ENCODE measurements around the gene LRRC57. TPM values are rescaled to one million over a fixed set of nuclear protein-coding genes. Genes with fewer than 3 reads are reported as not detected.

LRRC57 gene
- total and polyA plus RNA-seq, 2 of the 13 experiments (the other 11 are each of a cell fraction or from before 2014, with no cell fraction given), result 5.8 to 14.8 TPM

DNA sequence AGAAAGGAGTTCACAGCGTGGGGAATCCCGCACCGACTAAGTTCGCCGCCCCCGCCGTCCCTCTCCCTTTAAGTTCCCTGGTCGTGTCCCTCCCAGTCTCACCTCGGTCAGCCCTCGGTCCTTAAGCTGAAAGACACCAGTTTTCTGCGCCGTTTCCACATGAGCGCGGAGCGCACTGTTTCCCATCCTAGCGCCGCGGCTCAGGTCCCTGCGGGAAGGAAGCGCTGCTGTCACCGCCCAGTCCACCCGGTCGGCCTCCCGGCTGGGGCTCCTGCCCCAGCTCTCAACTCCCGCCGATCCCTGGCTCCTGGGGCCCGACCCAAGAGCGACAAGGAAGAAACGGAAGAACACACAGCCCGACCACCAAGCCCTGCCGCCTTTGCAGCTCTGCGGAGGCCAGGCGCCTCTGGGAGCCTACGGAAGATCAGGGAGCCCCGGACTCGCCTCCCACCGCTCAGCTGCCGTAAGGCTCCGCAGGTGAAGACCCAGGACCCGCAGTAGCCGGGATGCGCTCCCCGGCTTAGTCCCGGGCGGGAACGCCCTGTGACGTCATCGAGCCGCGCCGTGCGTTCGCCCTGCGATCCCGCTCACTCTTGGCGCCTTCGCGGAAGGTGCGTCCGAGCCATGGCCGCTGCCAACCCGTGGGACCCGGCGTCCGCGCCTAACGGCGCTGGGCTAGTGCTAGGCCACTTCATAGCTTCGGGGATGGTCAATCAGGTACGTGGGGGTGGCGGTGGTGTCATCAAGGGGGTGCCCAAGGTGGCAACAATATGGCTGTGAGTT, at the start of gene LRRC57, which contains the start of gene HAUS2 (continued):
- no peak for TF ChIP-seq ZNF615 (CRISPR knock-in tag; IDR thresholded peaks at IDR 0.05; ENCODE audit: borderline replicate concordance)
- TF ChIP-seq GATAD1 (CRISPR knock-in tag; IDR thresholded peaks at IDR 0.05), result peak; percentile 97
- TF ChIP-seq ZSCAN9 (CRISPR knock-in tag; IDR thresholded peaks at IDR 0.05; ENCODE audit: borderline replicate concordance), result peak; percentile 71
- peak; percentile 63 for TF ChIP-seq ZNF543 (CRISPR knock-in tag; IDR thresholded peaks at IDR 0.05)
- peak; percentile 46; the same call in 1 of the 2 replicates for TF ChIP-seq ZFP36L1 (CRISPR knock-in tag; IDR thresholded peaks at IDR 0.05)
- TF ChIP-seq XBP1 (CRISPR knock-in tag; IDR thresholded peaks at IDR 0.05), result no peak
- TF ChIP-seq, protein P1, sequence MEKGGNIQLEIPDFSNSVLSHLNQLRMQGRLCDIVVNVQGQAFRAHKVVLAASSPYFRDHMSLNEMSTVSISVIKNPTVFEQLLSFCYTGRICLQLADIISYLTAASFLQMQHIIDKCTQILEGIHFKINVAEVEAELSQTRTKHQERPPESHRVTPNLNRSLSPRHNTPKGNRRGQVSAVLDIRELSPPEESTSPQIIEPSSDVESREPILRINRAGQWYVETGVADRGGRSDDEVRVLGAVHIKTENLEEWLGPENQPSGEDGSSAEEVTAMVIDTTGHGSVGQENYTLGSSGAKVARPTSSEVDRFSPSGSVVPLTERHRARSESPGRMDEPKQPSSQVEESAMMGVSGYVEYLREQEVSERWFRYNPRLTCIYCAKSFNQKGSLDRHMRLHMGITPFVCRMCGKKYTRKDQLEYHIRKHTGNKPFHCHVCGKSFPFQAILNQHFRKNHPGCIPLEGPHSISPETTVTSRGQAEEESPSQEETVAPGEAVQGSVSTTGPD (CRISPR knock-in tag; IDR thresholded peaks at IDR 0.05), result 0 out of 2 replicates have a peak, but pooled peaks have one; percentile 45
- no peak for TF ChIP-seq ISX (CRISPR knock-in tag; conservative IDR thresholded peaks at IDR 0.05)
- TF ChIP-seq, protein P2, sequence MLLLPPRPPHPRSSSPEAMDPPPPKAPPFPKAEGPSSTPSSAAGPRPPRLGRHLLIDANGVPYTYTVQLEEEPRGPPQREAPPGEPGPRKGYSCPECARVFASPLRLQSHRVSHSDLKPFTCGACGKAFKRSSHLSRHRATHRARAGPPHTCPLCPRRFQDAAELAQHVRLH (CRISPR knock-in tag; IDR thresholded peaks at IDR 0.05; ENCODE audit: borderline replicate concordance, low read depth), result no peak; the same call in 1 of the 2 replicates
- TF ChIP-seq NFE2 (CRISPR knock-in tag; IDR thresholded peaks at IDR 0.05), result no peak
- TF ChIP-seq ZNF761 (CRISPR knock-in tag; conservative IDR thresholded peaks at IDR 0.05), result 0 out of 2 replicates have a peak, but pooled peaks have one; percentile 65
- no peak; the same call in 1 of the 2 replicates for TF ChIP-seq NRL (CRISPR knock-in tag; IDR thresholded peaks at IDR 0.05; ENCODE audit: borderline replicate concordance)
- peak; percentile 89 for TF ChIP-seq ZFX (CRISPR knock-in tag; IDR thresholded peaks at IDR 0.05; ENCODE audit: low read depth)
- peak; percentile 45; the same call in 1 of the 2 replicates for TF ChIP-seq ZNF550 (CRISPR knock-in tag; IDR thresholded peaks at IDR 0.05; ENCODE audit: borderline replicate concordance)
- TF ChIP-seq, protein P3, sequence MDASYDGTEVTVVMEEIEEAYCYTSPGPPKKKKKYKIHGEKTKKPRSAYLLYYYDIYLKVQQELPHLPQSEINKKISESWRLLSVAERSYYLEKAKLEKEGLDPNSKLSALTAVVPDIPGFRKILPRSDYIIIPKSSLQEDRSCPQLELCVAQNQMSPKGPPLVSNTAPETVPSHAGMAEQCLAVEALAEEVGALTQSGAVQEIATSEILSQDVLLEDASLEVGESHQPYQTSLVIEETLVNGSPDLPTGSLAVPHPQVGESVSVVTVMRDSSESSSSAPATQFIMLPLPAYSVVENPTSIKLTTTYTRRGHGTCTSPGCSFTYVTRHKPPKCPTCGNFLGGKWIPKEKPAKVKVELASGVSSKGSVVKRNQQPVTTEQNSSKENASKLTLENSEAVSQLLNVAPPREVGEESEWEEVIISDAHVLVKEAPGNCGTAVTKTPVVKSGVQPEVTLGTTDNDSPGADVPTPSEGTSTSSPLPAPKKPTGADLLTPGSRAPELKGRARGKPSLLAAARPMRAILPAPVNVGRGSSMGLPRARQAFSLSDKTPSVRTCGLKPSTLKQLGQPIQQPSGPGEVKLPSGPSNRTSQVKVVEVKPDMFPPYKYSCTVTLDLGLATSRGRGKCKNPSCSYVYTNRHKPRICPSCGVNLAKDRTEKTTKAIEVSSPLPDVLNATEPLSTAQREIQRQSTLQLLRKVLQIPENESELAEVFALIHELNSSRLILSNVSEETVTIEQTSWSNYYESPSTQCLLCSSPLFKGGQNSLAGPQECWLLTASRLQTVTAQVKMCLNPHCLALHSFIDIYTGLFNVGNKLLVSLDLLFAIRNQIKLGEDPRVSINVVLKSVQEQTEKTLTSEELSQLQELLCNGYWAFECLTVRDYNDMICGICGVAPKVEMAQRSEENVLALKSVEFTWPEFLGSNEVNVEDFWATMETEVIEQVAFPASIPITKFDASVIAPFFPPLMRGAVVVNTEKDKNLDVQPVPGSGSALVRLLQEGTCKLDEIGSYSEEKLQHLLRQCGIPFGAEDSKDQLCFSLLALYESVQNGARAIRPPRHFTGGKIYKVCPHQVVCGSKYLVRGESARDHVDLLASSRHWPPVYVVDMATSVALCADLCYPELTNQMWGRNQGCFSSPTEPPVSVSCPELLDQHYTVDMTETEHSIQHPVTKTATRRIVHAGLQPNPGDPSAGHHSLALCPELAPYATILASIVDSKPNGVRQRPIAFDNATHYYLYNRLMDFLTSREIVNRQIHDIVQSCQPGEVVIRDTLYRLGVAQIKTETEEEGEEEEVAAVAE (CRISPR knock-in tag; IDR thresholded peaks at IDR 0.05; ENCODE audit: borderline replicate concordance), result no peak
- TF ChIP-seq, protein P4, sequence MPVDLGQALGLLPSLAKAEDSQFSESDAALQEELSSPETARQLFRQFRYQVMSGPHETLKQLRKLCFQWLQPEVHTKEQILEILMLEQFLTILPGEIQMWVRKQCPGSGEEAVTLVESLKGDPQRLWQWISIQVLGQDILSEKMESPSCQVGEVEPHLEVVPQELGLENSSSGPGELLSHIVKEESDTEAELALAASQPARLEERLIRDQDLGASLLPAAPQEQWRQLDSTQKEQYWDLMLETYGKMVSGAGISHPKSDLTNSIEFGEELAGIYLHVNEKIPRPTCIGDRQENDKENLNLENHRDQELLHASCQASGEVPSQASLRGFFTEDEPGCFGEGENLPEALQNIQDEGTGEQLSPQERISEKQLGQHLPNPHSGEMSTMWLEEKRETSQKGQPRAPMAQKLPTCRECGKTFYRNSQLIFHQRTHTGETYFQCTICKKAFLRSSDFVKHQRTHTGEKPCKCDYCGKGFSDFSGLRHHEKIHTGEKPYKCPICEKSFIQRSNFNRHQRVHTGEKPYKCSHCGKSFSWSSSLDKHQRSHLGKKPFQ (CRISPR knock-in tag; IDR thresholded peaks at IDR 0.05; ENCODE audit: insufficient replicate concordance), result no peak
- TF ChIP-seq, protein P5, sequence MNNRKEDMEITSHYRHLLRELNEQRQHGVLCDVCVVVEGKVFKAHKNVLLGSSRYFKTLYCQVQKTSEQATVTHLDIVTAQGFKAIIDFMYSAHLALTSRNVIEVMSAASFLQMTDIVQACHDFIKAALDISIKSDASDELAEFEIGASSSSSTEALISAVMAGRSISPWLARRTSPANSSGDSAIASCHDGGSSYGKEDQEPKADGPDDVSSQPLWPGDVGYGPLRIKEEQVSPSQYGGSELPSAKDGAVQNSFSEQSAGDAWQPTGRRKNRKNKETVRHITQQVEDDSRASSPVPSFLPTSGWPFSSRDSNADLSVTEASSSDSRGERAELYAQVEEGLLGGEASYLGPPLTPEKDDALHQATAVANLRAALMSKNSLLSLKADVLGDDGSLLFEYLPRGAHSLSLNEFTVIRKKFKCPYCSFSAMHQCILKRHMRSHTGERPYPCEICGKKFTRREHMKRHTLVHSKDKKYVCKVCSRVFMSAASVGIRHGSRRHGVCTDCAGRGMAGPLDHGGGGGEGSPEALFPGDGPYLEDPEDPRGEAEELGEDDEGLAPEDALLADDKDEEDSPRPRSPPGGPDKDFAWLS (CRISPR knock-in tag; IDR thresholded peaks at IDR 0.05; ENCODE audit: borderline replicate concordance), result no peak

Measured in HepG2 (cell line).